T-helper 17 cell (primary cell): ENCODE results near the gene PLCB4. TPM values are rescaled to one million over a fixed set of nuclear protein-coding genes. Genes with fewer than 3 reads are reported as not detected.

Experiments used
- ATAC-seq: fragments of 150-1000 bp; cut with Tn5 transposase; 2 replicates; pipeline ENCODE4 v1.10.0; 2021; ENCODE audit warnings: mild to moderate bottlenecking, moderate library complexity
- DNase-seq, 3 donors: peaks; one replicate each; pipeline versions ENCODE4 v3.0.0 to v3.0.0-alpha.2; 2020 to 2021
- H3K9me3 ChIP-seq: one replicate; pipeline ENCODE4 v1.7.0; 2013; ENCODE audit warnings: low read length, mild to moderate bottlenecking; ENCODE audit not compliant: control insufficient read depth, poor library complexity, severe bottlenecking
- H3K27ac Mint-ChIP-seq: one replicate; pipeline ENCODE4 v1.8.0; 2022; ENCODE audit warnings: mild to moderate bottlenecking, moderate library complexity, mixed read lengths
- H3K27me3 Mint-ChIP-seq: one replicate; pipeline ENCODE4 v1.8.0; 2022; ENCODE audit warnings: mixed read lengths
- H3K36me3 Mint-ChIP-seq: one replicate; pipeline ENCODE4 v1.8.0; 2022; ENCODE audit warnings: low read depth, mixed read lengths
- H3K4me1 Mint-ChIP-seq: one replicate; pipeline ENCODE4 v1.8.0; 2022; ENCODE audit warnings: mild to moderate bottlenecking, mixed read lengths
- H3K4me3 Mint-ChIP-seq: one replicate; pipeline ENCODE4 v1.8.0; 2022; ENCODE audit warnings: mild to moderate bottlenecking, moderate library complexity, mixed read lengths
- total RNA-seq, 4 donors: library from RNA in 2 of 4; stranded (reverse) in 2 of 4; gene quantifications; one replicate each; pipeline ENCODE4 v1.2.3 and lab custom pipeline; 2022 to 2026

Gene PLCB4
- total RNA-seq, 2 donors from 2014 or later = 0.52 TPM; not detected in 1

DNA sequence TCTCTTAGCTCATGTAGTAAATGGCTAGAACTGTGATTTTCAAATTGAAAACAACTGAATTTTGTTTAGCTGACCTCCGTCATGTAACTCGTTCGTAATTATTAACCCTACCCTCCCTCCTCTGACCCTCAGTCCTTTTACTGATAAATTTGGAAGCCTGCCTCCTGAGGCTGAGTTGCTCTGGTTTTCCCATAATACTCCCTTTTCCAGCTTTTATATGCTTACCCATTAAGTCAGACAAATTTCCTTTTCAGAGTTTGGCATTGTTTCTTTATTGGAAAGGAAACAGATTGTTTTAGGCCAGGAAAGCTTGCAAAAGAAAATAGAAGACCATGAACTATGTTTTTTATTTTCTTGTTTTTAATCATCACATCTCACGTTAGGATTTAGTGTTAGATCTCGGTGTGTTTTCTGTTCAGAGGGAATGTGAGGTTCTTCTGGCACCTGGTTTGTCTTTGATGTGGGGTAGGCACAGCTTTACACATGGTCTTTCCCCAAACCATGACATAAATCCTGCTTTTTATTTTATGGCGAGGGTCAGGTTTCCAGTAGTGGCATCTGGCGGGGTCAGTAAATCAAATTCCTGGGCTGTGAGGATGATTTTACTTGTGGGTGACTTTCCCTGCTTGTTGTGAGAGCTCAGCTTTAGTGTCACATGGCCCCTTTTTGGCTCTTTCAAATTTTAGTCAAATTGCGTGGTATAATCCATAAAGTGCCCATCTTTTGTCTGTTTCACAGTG is 24.5 kb downstream of the PLCB4 start:
- no peak for ATAC-seq
- H3K36me3 Mint-ChIP-seq = no peaks in the 10 kb centered on the region

DNA sequence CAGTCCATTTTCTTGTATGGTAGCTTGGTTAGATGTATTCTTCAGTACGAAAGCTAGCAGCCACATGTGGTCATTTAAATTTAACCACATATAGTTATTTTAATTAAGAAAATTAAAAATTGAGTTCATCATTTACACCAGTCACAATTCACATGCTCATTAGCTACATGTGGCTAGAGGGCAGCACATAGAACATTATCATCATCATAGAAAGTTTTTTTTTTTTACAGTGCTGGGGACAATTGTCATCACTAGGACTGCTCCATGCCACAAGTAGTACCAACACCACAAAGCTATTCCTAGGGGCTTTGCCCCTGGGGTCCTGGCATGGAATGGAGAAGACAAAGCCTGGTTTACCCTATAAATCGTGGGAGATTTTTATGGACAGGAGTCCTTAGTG is 30.5 kb downstream of the PLCB4 start:
- Mint-ChIP-seq H3K27me3 (no peaks in the 10 kb centered on the region), H3K27ac (no peak overlapping the region), H3K4me1 (no peaks in the 10 kb centered on the region), H3K36me3 (no peaks in the 10 kb centered on the region), H3K4me3 (no peak overlapping the region)
- no peaks in the 10 kb centered on the region for H3K9me3 ChIP-seq
- DNase-seq (no peak), ATAC-seq (no peak)

More for the DNA sequence above, 24.5 kb downstream of the PLCB4 start:
- Mint-ChIP-seq H3K4me3 (no peak overlapping the region), H3K4me1 (no peaks in the 10 kb centered on the region), H3K27me3 (no peaks in the 10 kb centered on the region), H3K27ac (no peak overlapping the region)
- H3K9me3 ChIP-seq = no peaks in the 10 kb centered on the region
- no peak for DNase-seq

DNA sequence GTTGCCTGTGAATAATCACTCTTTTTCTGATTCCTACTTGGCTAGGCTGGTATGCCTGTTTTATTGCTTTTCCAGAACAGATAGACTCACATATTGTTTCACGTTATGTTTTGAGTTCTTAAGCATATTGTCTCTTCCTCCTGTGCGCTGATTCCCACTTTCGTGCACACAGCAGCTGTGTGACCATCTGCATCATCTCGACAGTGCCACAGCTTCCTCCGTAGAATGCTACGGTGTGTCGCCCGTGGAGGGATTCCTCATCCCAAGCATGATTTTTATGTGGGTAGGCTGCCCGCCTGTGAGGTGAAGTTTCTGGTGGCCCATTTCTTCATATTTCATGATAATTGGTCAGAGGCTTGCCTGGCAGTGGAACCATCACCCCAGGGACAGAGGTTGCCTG is 31.8 kb downstream of the PLCB4 start:
- Mint-ChIP-seq H3K4me3 (no peak overlapping the region), H3K27ac (no peak overlapping the region), H3K27me3 (no peaks in the 10 kb centered on the region), H3K36me3 (no peaks in the 10 kb centered on the region), H3K4me1 (no peaks in the 10 kb centered on the region)
- no peaks in the 10 kb centered on the region for H3K9me3 ChIP-seq
- DNase-seq (no peak), ATAC-seq (no peak)

- no peaks in the 10 kb centered on the region for H3K9me3 ChIP-seq
- no peak for DNase-seq
- Mint-ChIP-seq H3K36me3 (no peaks in the 10 kb centered on the region), H3K27ac (no peak overlapping the region), H3K27me3 (no peaks in the 10 kb centered on the region), H3K4me1 (no peaks in the 10 kb centered on the region), H3K4me3 (no peak overlapping the region)
- ATAC-seq = no peak
Measured at GRCh38 chr20:9102456-9102855, 33.6 kb downstream of the PLCB4 start.

DNA sequence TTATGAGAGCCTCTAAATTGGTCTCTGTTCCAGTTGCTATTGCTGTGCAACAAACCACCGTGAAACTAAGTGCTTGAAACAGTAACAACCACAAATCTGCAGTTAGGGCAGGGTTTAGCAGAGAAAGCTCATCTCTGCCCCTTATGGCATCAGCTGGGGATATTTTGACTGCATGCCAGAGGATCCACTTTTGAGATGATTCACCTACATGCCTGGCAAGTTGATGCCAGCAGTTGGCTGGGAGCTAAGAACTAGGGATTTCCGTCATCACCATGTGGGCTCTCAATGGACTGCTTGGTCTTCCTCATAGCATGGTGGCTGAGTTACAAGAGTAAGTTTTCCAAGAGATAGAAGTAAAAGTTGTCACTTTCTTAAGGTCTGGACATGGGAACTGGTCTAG is 35.1 kb downstream of the PLCB4 start:
- no peaks in the 10 kb centered on the region for H3K36me3 Mint-ChIP-seq
- H3K27ac Mint-ChIP-seq = no peak overlapping the region
- no peaks in the 10 kb centered on the region for H3K27me3 Mint-ChIP-seq
- no peaks in the 10 kb centered on the region for H3K9me3 ChIP-seq
- no peak overlapping the region for H3K4me3 Mint-ChIP-seq
- no peak for DNase-seq
- no peak for ATAC-seq
- H3K4me1 Mint-ChIP-seq = no peaks in the 10 kb centered on the region

DNA sequence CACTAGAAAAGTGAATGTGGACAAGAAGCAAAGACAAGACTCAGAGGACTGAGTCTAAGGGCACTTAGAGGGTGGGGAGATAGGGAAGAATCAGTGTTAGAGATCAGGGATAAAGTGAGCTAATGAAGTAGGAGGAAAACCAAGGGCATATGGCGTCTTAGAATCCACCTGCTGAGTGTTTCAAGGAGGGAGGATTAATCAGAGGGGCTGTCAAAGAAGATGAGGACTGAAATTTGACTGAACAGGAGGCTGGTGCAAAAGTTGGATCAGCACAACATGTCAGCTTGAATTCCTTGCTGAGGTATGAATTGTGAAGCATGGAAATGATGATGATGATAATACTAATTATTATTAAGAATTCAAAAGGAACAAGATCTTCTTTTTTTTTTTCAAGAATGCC is 39.4 kb downstream of the PLCB4 start:
- Mint-ChIP-seq H3K27me3 (no peaks in the 10 kb centered on the region), H3K4me1 (no peaks in the 10 kb centered on the region), H3K36me3 (no peaks in the 10 kb centered on the region), H3K4me3 (no peak overlapping the region), H3K27ac (no peak overlapping the region)
- H3K9me3 ChIP-seq = no peaks in the 10 kb centered on the region
- DNase-seq (no peak), ATAC-seq (no peak)

- no peak for DNase-seq
- ATAC-seq = no peak
- Mint-ChIP-seq H3K4me1 (no peaks in the 10 kb centered on the region), H3K36me3 (no peaks in the 10 kb centered on the region), H3K27ac (no peak overlapping the region), H3K4me3 (no peak overlapping the region), H3K27me3 (no peaks in the 10 kb centered on the region)
- H3K9me3 ChIP-seq = no peaks in the 10 kb centered on the region
Measured at GRCh38 chr20:9109566-9109965, 40.7 kb downstream of the PLCB4 start.

DNA sequence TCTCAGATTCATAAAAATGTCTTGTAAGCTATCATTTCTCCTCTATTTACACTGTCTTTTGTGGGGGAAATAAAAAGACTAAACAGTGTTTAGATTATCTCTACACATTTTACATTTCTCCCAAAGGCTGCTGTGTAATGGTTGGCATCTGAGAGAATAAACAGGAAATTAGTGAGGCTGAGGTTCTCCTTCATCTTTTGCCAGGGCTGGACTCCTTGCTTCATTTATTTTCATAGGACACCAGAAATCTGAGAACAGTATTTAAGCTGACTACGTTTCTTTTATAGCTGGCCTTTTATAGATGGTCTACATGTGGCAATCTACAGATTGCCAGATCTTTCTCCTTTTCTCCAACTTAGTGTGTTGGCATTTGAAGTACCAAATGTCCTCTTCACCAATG is 41.5 kb downstream of the PLCB4 start:
- Mint-ChIP-seq H3K27ac (no peak overlapping the region), H3K36me3 (no peaks in the 10 kb centered on the region), H3K27me3 (no peaks in the 10 kb centered on the region), H3K4me1 (no peaks in the 10 kb centered on the region), H3K4me3 (no peak overlapping the region)
- no peak for DNase-seq
- H3K9me3 ChIP-seq = no peaks in the 10 kb centered on the region
- ATAC-seq = no peak

DNA sequence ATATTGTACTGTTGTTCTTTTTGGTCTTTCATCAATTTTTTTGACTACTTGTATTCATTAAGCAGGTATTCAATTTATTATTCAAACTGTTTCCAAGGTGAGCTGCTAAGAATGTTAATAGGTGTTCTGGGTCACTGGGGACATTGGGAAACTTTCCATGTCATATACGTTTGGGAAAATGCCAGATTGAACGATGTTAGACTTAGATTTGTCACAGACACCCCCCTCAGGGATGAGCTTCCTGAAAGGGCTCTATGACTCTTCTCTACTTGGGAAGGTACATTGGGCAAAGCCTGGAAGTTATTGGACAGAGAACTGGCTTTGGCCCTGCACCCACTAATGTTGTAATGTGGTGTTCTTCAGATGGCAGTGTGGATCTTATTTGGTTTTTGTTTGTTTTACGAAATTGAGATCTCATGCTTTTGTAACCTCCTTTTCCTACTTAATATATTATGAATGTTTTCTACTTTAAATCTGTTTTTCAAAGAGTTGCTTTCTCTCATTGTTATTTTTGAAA is 42.1 kb downstream of the PLCB4 start:
- H3K27ac Mint-ChIP-seq = no peak overlapping the region
- no peaks in the 10 kb centered on the region for H3K27me3 Mint-ChIP-seq
- H3K36me3 Mint-ChIP-seq = no peaks in the 10 kb centered on the region
- DNase-seq (no peak), ATAC-seq (no peak)
- no peaks in the 10 kb centered on the region for H3K9me3 ChIP-seq
- no peaks in the 10 kb centered on the region for H3K4me1 Mint-ChIP-seq
- no peak overlapping the region for H3K4me3 Mint-ChIP-seq

DNA sequence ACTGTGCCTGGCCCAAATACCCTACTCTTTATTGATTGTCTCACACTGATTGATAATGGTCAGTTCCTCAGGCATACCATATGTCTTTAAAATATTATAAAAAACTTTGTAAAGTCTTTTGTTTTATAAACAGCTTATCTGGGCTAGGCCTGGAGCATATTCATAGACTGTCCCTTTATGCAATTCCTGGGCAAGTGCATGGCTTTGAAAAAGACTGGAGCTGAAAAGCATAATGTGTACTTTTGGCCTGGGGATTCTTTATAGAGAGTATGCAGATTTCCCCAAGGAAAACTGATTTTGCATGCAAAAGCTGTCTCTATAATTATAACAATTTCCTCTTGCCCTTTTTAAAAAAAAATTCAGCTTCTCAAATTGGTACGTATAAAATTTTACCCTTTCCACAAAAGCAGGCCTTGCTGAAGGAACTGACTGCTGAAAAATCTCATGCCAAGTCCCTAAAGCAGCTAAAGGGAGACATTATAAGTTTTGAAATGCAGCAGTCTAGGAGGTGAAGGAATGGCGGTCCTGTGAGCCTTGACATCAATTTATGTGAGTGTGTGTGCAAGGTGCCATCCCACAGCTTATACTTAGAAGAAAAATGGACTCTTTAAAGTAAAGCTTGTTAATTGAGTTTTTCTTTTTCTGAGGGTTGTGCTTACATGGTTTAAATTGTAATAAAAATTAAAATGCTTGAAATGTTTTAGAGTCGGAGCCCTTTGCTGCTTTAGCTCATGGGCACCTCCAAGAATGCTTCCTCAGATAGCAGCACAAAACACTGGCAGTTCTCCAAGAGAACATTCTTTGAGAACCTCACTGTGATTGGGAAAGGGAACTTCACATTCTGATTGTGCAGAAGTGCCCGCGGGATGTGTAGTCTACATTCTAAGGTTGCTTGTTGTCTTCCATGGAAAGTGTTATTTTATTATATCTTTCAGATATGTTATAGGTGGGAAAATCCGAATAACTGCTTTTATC is 43.9 kb downstream of the PLCB4 start:
- DNase-seq (no peak), ATAC-seq (no peak)
- H3K27me3 Mint-ChIP-seq = no peaks in the 10 kb centered on the region
- H3K36me3 Mint-ChIP-seq = no peaks in the 10 kb centered on the region
- no peaks in the 10 kb centered on the region for H3K4me1 Mint-ChIP-seq
- no peaks in the 10 kb centered on the region for H3K9me3 ChIP-seq
- no peak overlapping the region for H3K4me3 Mint-ChIP-seq
- H3K27ac Mint-ChIP-seq = no peak overlapping the region

DNA sequence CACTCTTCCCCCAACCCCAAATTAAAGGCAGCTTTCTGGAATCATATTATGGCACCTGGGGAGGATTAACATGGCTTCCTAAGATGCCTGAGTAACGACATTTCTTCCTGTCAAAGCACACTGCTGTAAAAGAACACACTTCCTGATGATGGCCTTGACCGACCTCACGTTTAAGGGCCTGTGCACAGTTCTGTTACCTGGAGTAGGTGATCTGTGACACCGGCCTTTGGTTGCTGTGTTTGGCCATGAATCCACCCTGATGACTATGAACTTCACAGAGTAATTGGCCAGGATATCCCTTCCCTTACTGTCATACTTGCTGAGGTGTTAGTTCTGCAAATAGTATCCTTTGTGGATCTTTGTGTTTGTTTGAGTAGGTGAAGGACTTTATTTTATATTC is 45.8 kb downstream of the PLCB4 start:
- no peak for ATAC-seq
- H3K9me3 ChIP-seq = no peaks in the 10 kb centered on the region
- no peaks in the 10 kb centered on the region for H3K36me3 Mint-ChIP-seq
- no peaks in the 10 kb centered on the region for H3K4me1 Mint-ChIP-seq
- no peak overlapping the region for H3K27ac Mint-ChIP-seq
- no peak overlapping the region for H3K4me3 Mint-ChIP-seq
- no peak for DNase-seq
- no peaks in the 10 kb centered on the region for H3K27me3 Mint-ChIP-seq

DNA sequence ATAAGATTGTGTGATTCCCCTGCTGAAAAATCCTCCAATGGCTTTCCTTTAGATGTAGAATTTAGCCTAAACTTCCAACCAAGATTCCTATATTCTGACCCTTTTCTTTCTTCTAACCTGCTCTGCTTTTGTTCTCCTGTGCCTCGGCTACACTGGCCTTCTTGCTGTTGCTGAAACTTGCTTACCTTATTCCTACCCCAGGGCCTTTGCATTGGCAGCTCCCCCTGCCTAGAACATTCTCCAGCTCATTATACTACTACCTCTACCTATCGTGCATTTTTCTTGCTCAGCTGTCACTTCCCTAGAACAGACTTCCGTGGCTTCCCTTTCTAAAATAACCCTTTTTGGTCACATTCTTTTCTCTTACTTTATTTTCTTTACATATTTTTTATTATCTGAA is 48.7 kb downstream of the PLCB4 start:
- Mint-ChIP-seq H3K36me3 (no peaks in the 10 kb centered on the region), H3K27me3 (no peaks in the 10 kb centered on the region), H3K27ac (no peak overlapping the region), H3K4me3 (no peak overlapping the region), H3K4me1 (no peaks in the 10 kb centered on the region)
- ATAC-seq (no peak), DNase-seq (no peak)
- no peaks in the 10 kb centered on the region for H3K9me3 ChIP-seq

DNA sequence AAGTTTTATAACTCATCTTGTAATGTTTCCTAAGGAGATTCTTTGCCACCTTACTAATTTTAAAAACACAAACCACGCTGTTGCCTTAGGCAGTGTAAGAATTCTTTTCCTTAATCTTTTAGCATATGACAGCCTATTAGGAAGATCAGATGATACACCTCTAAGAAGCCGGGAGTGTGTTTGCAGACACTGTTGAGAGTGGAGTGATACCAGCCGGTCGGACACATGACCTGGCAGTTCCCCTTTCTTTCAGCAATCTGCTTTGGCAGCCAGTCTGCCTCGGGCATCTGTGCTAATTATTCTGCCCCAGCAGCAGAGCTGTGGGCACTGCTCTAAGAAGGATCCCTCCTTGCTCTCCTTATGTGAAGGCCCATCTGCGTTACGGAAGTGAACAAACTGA is 50.9 kb downstream of the PLCB4 start:
- Mint-ChIP-seq H3K4me1 (no peaks in the 10 kb centered on the region), H3K27me3 (no peaks in the 10 kb centered on the region), H3K36me3 (no peaks in the 10 kb centered on the region), H3K4me3 (no peak overlapping the region), H3K27ac (no peak overlapping the region)
- no peaks in the 10 kb centered on the region for H3K9me3 ChIP-seq
- ATAC-seq (no peak), DNase-seq (no peak)
